ENCODE results near the gene RAD51B.

GRCh38 chr14:68099495-68100045 is 280.0 kb downstream of the RAD51B start:
- TF ChIP-seq CTCF (conservative IDR thresholded peaks at IDR 0.05; ENCODE audit: low read depth, low read length) (no peak), EZH2 (IDR thresholded peaks at IDR 0.05; ENCODE audit: borderline replicate concordance, low read depth, low read length, poor library complexity, severe bottlenecking) (no peak)

Data from A673 (cell line).